ENCODE data around the gene MAPRE2.

GRCh38 chr18:35042389-35043071, 1.3 kb downstream of the MAPRE2 start:
- no peak for TF ChIP-seq CTCF (IDR thresholded peaks at IDR 0.05; ENCODE audit: low read length)
- TF ChIP-seq EZH2 (IDR thresholded peaks at IDR 0.05; ENCODE audit: borderline replicate concordance, low read length), result no peak

Data from OCI-LY1 (cell line).